NCI-H2029 (cell line): ENCODE results near the gene APOB.
"Not testable (repeated sequence)": the region's sequence is repeated elsewhere in the genome, so short reads cannot be mapped to it uniquely, and the experiment has no call there.

Experiments
- DNase-seq: peaks from one replicate; lab custom pipeline; 2025; lab: John Stamatoyannopoulos, UW

Gene APOB

DNA sequence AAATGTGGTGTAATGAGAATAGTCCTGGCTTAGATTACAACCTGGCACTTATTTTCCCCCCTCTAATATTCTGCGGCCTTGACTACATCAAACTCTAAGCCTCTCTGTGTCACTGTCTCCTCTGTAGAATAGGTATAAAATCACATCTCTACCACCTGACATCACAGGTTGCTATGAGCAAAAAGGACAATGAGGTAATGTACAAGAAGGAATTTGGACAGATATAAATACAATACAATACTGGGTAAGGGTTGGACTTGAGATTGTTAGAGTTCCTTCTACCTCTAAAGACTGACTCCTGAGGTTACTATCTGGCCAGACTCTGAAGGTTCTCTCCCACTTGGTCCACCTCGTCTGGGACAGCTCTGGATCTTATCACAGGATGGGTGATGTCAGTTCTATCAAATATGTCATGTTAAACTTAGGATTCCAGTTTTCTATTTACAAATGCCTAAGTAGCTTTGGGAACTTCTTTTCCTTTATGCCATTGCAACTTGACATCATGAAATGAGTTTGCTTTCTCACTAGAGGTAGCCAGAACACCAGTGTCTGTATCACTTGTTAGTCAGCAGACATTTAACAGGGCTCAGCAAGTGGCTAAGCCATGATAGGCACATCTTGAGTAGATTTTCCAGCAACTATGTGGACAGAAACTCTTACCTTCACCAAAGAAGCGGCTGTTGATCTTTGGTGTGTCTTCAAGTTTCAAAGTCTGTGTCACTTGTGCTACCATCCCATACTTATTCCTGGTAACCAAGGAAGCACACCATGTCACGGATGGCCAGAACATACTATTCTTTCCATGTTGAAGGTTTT lies 9.5 kb downstream of the APOB start:
- no peak for DNase-seq

DNA sequence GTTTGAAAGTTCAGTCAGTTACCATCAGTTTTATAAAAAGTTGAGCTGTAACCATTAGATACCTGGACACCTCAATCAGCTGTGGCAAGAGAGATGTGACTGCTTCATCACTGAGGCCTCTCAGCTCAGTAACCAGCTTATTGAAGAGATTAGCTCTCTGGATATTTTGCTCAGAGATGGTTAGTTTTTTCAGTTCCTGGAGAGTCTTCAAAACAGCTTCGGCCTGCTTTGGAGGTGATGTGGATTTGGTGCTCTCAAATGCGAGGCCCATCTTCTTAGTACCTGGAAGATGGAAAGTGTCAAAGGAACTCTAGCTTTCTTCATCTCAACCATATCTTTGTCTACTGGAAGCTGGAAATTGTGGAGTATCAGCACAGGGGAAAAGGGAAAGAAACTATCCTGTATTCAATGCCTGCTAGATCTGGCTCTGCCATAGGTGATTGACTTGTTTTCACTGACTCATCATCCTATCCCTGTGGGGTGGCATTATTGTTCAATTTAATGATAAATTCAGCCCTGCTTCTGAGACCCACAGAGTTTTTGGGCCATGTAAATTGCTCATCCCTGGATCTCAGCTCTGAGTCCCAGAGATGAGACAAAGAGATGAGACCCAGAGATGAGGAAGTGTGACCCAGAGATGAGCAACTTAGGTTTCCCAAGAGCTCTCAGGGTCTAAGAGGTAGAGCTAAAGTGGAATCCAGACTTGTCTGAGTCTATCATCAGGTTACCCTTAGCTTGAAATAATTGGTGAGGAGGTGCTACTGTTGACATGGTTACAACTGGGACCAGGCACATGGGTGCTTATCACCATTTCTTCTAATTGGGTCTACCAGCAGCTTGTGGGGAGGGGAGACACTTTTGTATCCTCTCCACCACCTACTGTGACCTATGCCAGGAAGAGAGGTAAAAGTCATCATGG lies 10.4 kb downstream of the APOB start:
- DNase-seq = no peak

GRCh38 chr2:21032338-21033236 lies 11.3 kb downstream of the APOB start:
- DNase-seq = no peak

- no peak for DNase-seq
These were observed 12.6 kb downstream of the APOB start for GRCh38 chr2:21030983-21031968.

- DNase-seq = no peak
These were observed 14.4 kb downstream of the APOB start for GRCh38 chr2:21029519-21029918.

DNA sequence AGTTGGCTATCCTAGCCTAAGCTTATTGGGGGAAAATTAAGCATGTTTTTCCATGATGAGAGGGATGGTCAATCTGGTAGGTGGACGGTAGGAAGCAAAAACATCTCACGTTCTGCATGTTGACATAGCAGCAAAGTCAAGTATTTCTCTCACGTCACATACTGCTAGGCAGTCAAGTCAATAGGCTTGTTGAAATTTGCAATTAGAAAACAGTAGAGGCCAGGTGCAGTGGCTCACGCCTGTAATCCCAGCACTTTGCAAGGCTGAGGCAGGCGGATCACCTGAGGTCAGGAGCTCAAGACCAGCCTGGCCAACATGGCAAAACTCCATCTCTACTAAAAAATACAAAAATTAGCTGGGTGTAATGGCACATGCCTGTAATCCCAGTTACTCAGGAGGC lies 14.9 kb downstream of the APOB start:
- DNase-seq = not testable (repeated sequence)

- DNase-seq = no peak
These were observed 15.6 kb downstream of the APOB start for GRCh38 chr2:21028021-21028947.

GRCh38 chr2:21026479-21027282 lies 17.2 kb downstream of the APOB start:
- DNase-seq = no peak

- no peak for DNase-seq
These were observed 18.0 kb downstream of the APOB start for GRCh38 chr2:21025690-21026478.

- DNase-seq = no peak
These were observed 19.0 kb downstream of the APOB start for GRCh38 chr2:21024722-21025389.

- no peak for DNase-seq
These were observed 19.7 kb downstream of the APOB start for GRCh38 chr2:21024198-21024597.

DNA sequence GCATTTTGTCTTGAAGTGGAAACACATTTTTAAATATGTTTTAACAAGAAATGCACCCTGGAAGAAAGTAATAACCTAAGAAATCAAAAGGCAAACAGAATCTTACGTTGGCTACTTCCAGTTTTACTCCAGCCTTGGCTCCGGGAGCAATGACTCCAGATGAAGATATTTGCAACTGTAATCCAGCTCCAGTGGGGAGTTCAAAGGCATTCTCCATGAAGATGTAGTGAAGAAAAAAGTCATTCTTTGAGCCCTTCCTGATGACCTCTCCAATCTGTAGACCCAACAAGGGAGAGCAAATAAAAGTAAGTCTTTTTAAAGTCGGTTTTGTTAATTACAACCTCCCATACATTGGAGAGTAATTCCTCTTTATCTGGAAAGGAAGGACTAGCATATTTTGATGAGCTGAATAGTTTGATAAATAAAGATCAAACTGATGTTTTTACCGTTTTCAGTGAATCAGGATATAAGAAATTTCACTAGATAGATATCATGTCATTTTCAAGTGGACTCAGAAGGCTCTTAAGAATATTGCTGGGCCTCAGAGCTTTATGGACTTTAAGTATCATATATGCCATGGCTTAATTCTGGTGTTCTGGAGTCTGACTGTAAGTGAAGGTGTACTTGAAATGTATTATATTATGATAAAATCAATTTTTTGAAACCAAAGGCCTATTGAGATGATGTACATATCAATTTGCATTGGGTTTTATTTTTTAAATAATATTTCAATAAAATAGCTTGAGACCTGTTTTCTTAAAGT lies 20.3 kb downstream of the APOB start:
- DNase-seq = no peak

- no peak for DNase-seq
These were observed 21.0 kb downstream of the APOB start for GRCh38 chr2:21022792-21023367.

DNA sequence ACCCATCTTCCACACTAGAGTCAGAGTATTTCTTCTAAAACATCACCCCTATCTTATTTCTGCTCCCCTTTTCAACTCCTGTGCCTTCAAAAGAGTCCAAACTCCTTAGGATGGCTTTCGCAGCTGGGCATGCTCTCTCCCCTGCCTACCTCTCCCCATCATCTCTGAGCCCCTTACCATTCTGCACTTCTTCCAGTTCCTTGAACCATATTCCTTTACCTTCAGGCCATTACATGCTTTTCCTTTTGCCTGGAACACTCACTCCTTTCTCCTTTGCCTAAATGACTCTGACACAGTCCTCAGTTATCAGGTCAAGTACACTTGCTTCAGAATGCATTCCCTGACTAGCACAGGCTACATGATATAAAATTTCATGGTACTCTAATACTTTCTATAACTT lies 22.4 kb downstream of the APOB start:
- DNase-seq = no peak

DNA sequence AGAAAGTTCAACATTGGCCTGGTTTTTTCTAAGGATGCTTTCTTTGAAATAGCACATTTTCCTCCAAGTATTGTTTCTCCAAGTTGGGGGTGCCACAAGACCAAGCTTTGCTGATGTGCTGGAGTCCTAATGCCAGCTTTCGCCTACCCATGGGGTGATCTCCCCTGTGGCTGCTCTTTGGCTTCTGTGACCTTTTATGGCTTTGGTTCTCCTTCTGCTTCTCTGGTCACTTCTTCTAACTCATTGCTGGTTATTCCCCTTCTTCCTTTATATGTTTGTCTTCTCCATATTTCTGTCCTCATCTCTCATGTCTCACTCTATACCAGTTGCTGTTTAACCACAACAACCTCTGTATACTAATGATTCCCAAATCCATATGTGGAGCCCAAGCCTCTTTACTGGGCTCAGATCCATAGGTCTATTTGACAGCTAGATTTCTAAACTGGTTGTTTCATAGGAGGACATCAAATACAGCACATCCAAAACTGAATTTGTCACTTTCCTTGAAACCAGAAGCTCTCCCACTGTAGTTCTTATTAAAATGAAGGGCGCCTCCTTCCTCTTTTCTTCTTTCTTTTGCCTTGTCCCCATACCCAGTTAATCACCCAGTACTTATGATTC lies 23.1 kb downstream of the APOB start:
- no peak for DNase-seq
